PC-3 (cell line): ENCODE data around the gene CHD6. TPM values are rescaled to one million over a fixed set of nuclear protein-coding genes. Genes with fewer than 3 reads are reported as not detected.

ENCODE experiments used
- ATAC-seq: fragments of 200-7000 bp; cut with Tn5 transposase; 2 replicates; pipeline ENCODE4 v1.9.1; 2020; ENCODE audit warnings: mild to moderate bottlenecking, moderate library complexity
- BruUV-seq: library from RNA; stranded (reverse); fragments of 400-500 nt; replicated peaks from 2 replicates; lab custom pipeline; 2021; lab: Mats Ljungman, UMichigan
- CTCF ChIA-PET: fragments of 300-600 bp; sonication (Branson Sonifier 250); formaldehyde crosslinking; loops from one replicate; lab custom pipeline; 2022; ENCODE audit warnings: antibody characterized with exemption; lab: Charles Lee
- POLR2A ChIA-PET: fragments of 300-600 bp; sonication (Branson Sonifier 250); formaldehyde crosslinking; loops from one replicate; lab custom pipeline; 2022; ENCODE audit warnings: antibody characterized with exemption; ENCODE audit not compliant: unreplicated experiment; lab: Charles Lee
- DNase-seq: peaks from one replicate; pipeline ENCODE4 v3.0.0-alpha.2; 2015
- H2AFZ ChIP-seq: fragments of 300-600 bp; sonication (generic); 2 replicates; pipeline ENCODE4 v1.6.0; 2016; ENCODE audit warnings: antibody characterized with exemption, low read length
- H3F3A ChIP-seq: fragments of 300-600 bp; sonication (generic); one replicate; pipeline ENCODE4 v1.6.0; 2017; ENCODE audit warnings: antibody characterized with exemption, low read length, control low read depth, mild to moderate bottlenecking; ENCODE audit not compliant: unreplicated experiment
- H3K27ac ChIP-seq: fragments of 300-600 bp; sonication (generic); 2 replicates; pipeline ENCODE4 v1.5.1; 2016; ENCODE audit warnings: mild to moderate bottlenecking, low read length
- H3K27me3 ChIP-seq: fragments of 300-600 bp; sonication (generic); 2 replicates; pipeline ENCODE4 v1.6.1; 2016; ENCODE audit warnings: low read length, mixed read lengths
- H3K36me3 ChIP-seq: fragments of 300-600 bp; sonication (generic); 2 replicates; pipeline ENCODE4 v1.6.1; 2016; ENCODE audit warnings: low read depth, mixed run types, low read length, mixed read lengths
- H3K4me1 ChIP-seq: fragments of 300-600 bp; sonication (generic); 2 replicates; pipeline ENCODE4 v1.5.1; 2016; ENCODE audit warnings: low read length; ENCODE audit not compliant: insufficient read depth
- H3K4me2 ChIP-seq: fragments of 300-600 bp; sonication (generic); 2 replicates; pipeline ENCODE4 v1.6.0; 2016; ENCODE audit warnings: low read length
- H3K4me3 ChIP-seq: fragments of 300-600 bp; sonication (generic); 2 replicates; pipeline ENCODE4 v1.5.1; 2016; ENCODE audit warnings: mild to moderate bottlenecking, low read length, mixed read lengths
- H3K79me2 ChIP-seq: fragments of 300-600 bp; sonication (generic); 2 replicates; pipeline ENCODE4 v1.6.1; 2017; ENCODE audit warnings: low read length, mixed read lengths
- H3K9ac ChIP-seq: fragments of 300-600 bp; sonication (generic); 2 replicates; pipeline ENCODE4 v1.6.0; 2016; ENCODE audit warnings: mild to moderate bottlenecking, low read length
- H3K9me2 ChIP-seq: fragments of 300-600 bp; sonication (generic); replicated peaks from 2 replicates; pipeline ENCODE4 v1.6.1; 2016; ENCODE audit warnings: mixed run types, low read length, mixed read lengths
- H3K9me3 ChIP-seq: fragments of 300-600 bp; sonication (generic); 2 replicates; pipeline ENCODE4 v1.6.1; 2016; ENCODE audit warnings: low read length, mixed read lengths
- H4K20me1 ChIP-seq: fragments of 300-600 bp; sonication (generic); 2 replicates; pipeline ENCODE4 v1.6.1; 2016; ENCODE audit warnings: low read length, mixed read lengths
- EZH2 ChIP-seq: fragments of 300-600 bp; sonication (generic); IDR thresholded peaks from one replicate; pipeline ENCODE4 v1.6.1; 2017; ENCODE audit warnings: antibody characterized with exemption, mild to moderate bottlenecking, low read length; ENCODE audit not compliant: unreplicated experiment
- EZH2phosphoT487 ChIP-seq: fragments of 300-600 bp; sonication (generic); IDR thresholded peaks from 2 replicates; pipeline ENCODE4 v1.6.1; 2018; ENCODE audit warnings: mild to moderate bottlenecking, antibody characterized with exemption, low read length, borderline replicate concordance
- intact Hi-C: fragments of 100-400 bp; cut with micrococcal nuclease; formaldehyde crosslinking; loops from 2 replicates; pipeline ENCODE4 v1.9.0; 2023
- total RNA-seq: library from RNA; depleted of rRNA; stranded (reverse); fragments of >200 nt; gene quantifications from 2 replicates; pipeline ENCODE4 v1.2.3, GENCODE V29; 2014
- TF ChIP-seq, protein P1 (sequence below): fragments of 300-600 bp; sonication (generic); conservative IDR thresholded peaks from 2 replicates; pipeline ENCODE4 v1.5.1; 2017; ENCODE audit warnings: antibody characterized with exemption, low read depth, mild to moderate bottlenecking, low read length

Gene CHD6
- total RNA-seq, 1 experiment from 2014 or later, result 19.5 TPM

DNA sequence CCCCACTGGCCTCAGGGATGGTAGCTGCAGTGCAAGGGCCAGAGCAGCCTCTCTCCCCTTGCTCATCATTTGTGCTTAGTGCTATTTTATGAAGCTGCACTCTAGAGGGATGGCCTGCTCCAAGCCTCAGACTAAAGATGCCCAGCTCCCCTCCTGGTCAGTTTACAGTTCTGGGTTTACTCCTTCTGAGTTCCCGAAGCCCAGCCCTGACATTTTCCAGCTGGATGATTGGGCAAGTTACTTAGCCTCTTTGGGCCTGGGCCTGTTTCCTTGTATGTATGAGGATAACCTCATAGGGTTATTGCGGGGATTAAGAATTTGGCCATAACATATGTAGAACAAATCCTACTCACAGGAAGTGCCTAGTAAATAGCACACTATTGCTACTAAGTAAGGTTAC lies 219.8 kb downstream of the CHD6 start:
- no TSS peak for BruUV-seq
- Histone ChIP-seq H3K27me3 (no peaks in the 10 kb centered on the region), H3K9me3 (no peaks in the 10 kb centered on the region), H3K9ac (no peak overlapping the region), H3K4me3 (no peak overlapping the region), H3K4me2 (no peak overlapping the region), H3F3A (no peaks in the 10 kb centered on the region), H2AFZ (no peak overlapping the region), H3K9me2 (no peaks in the 10 kb centered on the region), H3K79me2 (no peaks in the 10 kb centered on the region), H3K36me3 (no peaks in the 10 kb centered on the region), H4K20me1 (no peaks in the 10 kb centered on the region), H3K27ac (no peak overlapping the region), H3K4me1 (no peaks in the 10 kb centered on the region)
- ChIA-PET CTCF (no interaction called here), POLR2A (interaction anchor here (0.5 kb wide), 1 partner anchor 23 kb away, joined by 4 read pairs; no protein-coding TSS in a partner anchor)
- TF ChIP-seq EZH2 (no peak), EZH2phosphoT487 (no peak)
- DNase-seq (no peak), ATAC-seq (no peak)
- intact Hi-C loops, result no loop called here

DNA sequence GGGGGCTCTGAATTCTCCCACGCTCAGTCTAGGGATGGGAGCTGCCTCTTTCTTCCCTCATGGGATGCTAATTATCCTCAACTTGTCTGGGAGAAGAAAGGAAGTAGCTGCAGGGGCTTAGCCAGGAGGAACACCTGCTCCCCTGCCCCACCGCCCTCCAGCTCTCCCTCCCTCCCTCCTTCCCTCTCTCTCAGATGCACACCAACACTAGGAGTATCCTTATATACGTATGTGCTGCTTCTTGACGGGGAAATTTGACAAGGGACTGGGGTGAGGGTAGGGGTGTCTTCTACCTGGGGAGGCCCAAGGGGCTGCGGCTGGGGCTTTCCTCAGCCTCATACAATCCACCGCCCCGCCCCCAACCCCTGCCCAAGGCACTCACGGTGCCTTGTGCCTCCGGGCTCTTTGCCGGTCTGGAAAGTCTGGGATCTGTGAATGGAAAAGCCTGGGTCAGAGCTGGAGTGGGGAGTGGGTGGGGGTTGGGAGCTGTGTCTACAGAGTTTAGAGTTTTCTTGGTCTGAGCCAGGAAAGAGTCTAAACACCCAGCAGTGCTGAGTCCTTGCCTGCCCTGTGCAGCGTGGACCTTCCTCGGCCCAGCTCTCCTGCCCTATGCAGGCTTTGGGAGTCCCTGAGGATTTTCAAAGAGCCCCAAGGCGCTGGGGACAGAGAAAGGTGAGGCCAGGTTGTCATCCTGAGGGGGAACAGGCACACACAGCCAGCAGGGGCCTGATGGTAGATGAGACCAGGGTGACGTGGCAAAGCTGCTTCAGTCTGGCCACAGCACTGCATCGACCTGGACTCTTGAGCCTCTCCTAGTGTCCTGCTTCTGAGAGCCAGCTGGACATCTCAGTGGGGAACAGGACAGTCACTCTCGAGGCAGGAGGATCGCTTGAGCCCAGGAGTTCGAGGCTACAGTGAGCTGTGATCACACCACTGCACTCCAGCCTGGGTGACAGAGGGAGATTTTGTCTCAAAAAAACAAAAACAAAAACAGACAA lies 222.2 kb downstream of the CHD6 start:
- no peaks in the 10 kb centered on the region for H3K9me2 ChIP-seq

DNA sequence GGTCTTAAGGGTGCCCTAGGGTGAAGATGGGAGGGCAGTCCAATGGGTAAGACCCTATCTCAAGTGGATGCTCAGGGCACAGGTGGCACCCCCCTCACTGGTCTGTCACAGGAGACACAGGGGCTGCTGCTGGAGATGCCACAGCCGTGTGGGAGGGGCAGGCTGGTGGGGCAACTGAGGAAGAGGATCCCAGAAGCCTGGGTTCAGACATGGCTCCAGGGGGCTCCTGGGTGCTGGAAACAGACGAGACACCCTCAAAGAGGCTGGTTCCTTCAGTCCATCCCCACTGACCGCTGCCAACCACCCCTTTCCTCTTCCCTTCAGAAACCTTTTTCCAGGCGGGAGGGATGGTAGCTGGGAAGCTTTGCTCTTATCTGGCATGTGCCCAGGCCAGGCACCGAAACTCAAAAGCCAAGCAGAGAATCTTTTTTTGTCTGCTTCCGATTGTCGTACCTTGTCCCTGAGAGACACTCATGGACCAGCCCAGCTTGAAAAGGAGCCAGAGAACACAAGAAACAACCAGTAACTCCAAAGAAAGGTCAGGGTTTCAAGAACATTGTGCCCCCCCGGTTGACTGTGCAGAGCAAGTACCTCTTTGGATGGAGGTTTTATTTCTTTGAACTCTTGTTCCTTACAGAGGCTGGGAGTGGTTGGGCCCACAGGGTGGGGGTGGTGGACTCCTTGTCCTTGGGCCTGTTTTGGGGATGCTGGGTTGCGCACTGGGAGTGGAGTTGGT lies 223.1 kb downstream of the CHD6 start:
- Histone ChIP-seq H4K20me1 (no peaks in the 10 kb centered on the region), H3K27me3 (no peaks in the 10 kb centered on the region), H2AFZ (no peak overlapping the region), H3F3A (no peaks in the 10 kb centered on the region), H3K36me3 (no peaks in the 10 kb centered on the region), H3K9me2 (no peaks in the 10 kb centered on the region), H3K9ac (no peak overlapping the region), H3K4me2 (no peak overlapping the region), H3K9me3 (no peaks in the 10 kb centered on the region), H3K4me1 (no peaks in the 10 kb centered on the region), H3K4me3 (no peak overlapping the region), H3K79me2 (no peaks in the 10 kb centered on the region), H3K27ac (no peak overlapping the region)
- BruUV-seq, result no TSS peak
- intact Hi-C loops, result no loop called here
- ATAC-seq (no peak), DNase-seq (no peak)
- CTCF ChIA-PET, result no interaction called here
- POLR2A ChIA-PET, result no interaction called here
- TF ChIP-seq EZH2 (no peak), EZH2phosphoT487 (no peak)
- TF ChIP-seq, protein P1, sequence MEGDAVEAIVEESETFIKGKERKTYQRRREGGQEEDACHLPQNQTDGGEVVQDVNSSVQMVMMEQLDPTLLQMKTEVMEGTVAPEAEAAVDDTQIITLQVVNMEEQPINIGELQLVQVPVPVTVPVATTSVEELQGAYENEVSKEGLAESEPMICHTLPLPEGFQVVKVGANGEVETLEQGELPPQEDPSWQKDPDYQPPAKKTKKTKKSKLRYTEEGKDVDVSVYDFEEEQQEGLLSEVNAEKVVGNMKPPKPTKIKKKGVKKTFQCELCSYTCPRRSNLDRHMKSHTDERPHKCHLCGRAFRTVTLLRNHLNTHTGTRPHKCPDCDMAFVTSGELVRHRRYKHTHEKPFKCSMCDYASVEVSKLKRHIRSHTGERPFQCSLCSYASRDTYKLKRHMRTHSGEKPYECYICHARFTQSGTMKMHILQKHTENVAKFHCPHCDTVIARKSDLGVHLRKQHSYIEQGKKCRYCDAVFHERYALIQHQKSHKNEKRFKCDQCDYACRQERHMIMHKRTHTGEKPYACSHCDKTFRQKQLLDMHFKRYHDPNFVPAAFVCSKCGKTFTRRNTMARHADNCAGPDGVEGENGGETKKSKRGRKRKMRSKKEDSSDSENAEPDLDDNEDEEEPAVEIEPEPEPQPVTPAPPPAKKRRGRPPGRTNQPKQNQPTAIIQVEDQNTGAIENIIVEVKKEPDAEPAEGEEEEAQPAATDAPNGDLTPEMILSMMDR, result no peak

More for the DNA sequence above, 222.2 kb downstream of the CHD6 start:
- Histone ChIP-seq H3K36me3 (no peaks in the 10 kb centered on the region), H3K9me3 (no peaks in the 10 kb centered on the region), H3K4me2 (no peak overlapping the region), H3F3A (no peaks in the 10 kb centered on the region), H3K9ac (no peak overlapping the region), H3K27me3 (no peaks in the 10 kb centered on the region), H4K20me1 (no peaks in the 10 kb centered on the region), H3K79me2 (no peaks in the 10 kb centered on the region), H2AFZ (no peak overlapping the region), H3K4me3 (no peak overlapping the region), H3K4me1 (no peaks in the 10 kb centered on the region), H3K27ac (no peak overlapping the region)
- POLR2A ChIA-PET, result no interaction called here
- intact Hi-C loops, result no loop called here
- CTCF ChIA-PET, result no interaction called here
- BruUV-seq, result no TSS peak
- no peak for TF ChIP-seq EZH2
- TF ChIP-seq EZH2phosphoT487, result no peak
- TF ChIP-seq, protein P1, result no peak
- DNase-seq (no peak), ATAC-seq (peak; percentile 21; the same call in 1 of the 2 replicates)
